Adrenal gland (tissue), 5 donors: ENCODE results near the gene NAP1L1.

ENCODE experiments used
- POLR2A ChIP-seq, 2 donors: fragments of 450-650 bp; IDR thresholded peaks; one replicate each; pipeline ENCODE4 v1.6.1; 2017; ENCODE audit warnings: antibody characterized with exemption in 2 of 2, mild to moderate bottlenecking in 2 of 2, moderate library complexity in 1 of 2
- TF ChIP-seq, protein P1 (sequence below), 6 experiments: fragments of 450-650 bp in 4 of 6; fragments of 200-600 bp in 2 of 6; sonication (generic) in 1 of 6; IDR thresholded peaks; 1 replicate in 5 of 6; 2 replicates in 1 of 6; pipeline versions ENCODE4 v1.5.1 to v1.8.0; 2016 to 2021; ENCODE audit warnings: antibody characterized with exemption in 6 of 6, mild to moderate bottlenecking in 2 of 6, moderate library complexity in 1 of 6
- donor health status: DM: no; HTN: no; CAD: no.

DNA sequence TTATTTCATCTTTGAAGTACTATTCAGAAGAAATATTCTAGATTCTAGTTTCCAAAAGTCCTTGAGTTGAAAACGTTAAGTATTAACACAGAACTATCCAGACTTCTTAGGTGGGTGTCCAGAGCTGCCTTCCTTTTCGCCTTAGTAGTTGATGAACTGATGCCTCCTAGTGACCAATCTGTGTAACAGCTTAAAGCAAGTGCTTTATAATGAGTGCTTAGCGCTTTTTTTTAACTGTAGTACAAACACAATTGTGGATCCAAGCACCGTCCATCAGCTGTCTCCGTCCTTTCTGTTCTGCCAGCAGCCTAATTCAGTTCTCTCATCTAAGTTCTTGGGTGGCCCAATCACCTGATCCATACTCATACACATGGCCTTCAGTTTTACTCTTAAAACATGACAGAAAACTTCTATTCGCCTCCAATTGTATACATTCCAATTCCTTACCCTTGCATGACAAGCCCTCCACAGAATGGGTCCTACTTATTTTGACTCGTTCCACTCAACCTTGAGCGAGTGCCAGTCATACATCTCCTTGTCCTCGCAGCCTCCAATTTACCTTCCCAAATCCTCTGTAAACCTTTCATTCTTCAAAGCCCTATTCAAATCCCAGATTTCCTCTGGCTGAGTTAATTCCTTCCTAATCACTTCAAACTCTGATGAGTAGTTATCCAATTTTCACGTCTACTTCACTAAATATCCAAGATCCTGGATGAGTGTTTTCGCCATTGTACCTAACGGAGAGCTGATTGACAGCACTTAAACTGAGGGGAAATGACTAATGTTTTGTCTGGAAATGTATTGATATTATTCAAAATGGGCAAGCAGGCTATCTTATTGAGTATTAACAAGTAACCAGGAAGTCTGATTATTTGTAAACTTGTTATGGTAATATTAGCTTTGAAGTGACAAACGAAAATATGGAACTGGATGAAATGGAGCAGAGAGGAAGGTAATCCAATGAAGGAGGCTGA lies 47.1 kb downstream of the NAP1L1 start:
- TF ChIP-seq, protein P1, sequence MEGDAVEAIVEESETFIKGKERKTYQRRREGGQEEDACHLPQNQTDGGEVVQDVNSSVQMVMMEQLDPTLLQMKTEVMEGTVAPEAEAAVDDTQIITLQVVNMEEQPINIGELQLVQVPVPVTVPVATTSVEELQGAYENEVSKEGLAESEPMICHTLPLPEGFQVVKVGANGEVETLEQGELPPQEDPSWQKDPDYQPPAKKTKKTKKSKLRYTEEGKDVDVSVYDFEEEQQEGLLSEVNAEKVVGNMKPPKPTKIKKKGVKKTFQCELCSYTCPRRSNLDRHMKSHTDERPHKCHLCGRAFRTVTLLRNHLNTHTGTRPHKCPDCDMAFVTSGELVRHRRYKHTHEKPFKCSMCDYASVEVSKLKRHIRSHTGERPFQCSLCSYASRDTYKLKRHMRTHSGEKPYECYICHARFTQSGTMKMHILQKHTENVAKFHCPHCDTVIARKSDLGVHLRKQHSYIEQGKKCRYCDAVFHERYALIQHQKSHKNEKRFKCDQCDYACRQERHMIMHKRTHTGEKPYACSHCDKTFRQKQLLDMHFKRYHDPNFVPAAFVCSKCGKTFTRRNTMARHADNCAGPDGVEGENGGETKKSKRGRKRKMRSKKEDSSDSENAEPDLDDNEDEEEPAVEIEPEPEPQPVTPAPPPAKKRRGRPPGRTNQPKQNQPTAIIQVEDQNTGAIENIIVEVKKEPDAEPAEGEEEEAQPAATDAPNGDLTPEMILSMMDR (IDR thresholded peaks at IDR 0.05), result peak; percentile 64 to 90 (median 82)
- TF ChIP-seq POLR2A (IDR thresholded peaks at IDR 0.05), result no peak
